GM21526 (cell line): Measurements from ENCODE around the gene ARHGEF4.
"Not testable (repeated sequence)": the region's sequence is repeated elsewhere in the genome, so short reads cannot be mapped to it uniquely, and the experiment has no call there.

Experiments used
- ATAC-seq: cut with Tn5 transposase; IDR thresholded peaks from one replicate; pipeline ENCODE4 v1.9.1; 2021; ENCODE audit warnings: moderate library complexity; ENCODE audit not compliant: unreplicated experiment, low FRiP score

The ARHGEF4 gene

DNA sequence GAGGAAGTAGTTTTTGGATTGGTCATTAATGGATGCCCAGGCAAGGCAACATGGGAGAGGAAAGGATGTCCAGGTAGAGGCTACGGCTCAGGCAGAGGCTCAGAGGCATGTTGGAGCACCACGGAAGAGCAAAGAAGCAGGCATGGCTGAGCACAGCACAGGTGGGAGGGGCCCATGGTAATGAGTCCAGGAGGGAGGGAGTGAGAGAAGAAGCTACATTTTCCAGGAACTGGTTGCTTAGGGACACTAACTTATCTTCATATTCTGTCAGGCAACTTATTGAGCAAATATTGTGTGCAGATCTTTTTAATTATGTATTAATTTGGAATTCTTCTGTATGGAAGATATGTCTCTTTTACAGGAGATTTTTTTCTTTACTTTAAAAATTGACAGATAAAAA lies 42.2 kb downstream of the ARHGEF4 start:
- ATAC-seq: no peak

- no peak for ATAC-seq
Measured at GRCh38 chr2:130882111-130882690, 45.5 kb downstream of the ARHGEF4 start.

- no peak for ATAC-seq
Measured at GRCh38 chr2:130882991-130883390, 46.3 kb downstream of the ARHGEF4 start.

- ATAC-seq: no peak
Measured at GRCh38 chr2:130883496-130883895, 46.8 kb downstream of the ARHGEF4 start.

DNA sequence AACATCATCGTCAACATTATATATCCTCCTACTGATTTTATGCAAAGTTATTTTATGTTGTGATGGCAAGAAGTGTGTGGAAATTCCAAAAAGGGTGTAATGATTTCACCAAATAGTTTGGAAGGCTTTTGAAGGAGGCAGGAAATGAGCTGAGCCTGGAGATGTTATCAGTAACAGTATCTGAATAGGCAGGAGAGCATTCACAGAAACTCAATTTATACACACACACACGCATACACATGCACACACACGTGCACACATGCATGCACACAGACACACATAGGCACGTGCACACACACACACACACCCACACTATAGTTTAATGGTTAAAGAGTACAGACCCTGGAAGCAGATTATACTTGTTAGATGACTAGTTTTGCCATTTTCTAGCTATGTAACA lies 47.3 kb downstream of the ARHGEF4 start:
- no peak for ATAC-seq

DNA sequence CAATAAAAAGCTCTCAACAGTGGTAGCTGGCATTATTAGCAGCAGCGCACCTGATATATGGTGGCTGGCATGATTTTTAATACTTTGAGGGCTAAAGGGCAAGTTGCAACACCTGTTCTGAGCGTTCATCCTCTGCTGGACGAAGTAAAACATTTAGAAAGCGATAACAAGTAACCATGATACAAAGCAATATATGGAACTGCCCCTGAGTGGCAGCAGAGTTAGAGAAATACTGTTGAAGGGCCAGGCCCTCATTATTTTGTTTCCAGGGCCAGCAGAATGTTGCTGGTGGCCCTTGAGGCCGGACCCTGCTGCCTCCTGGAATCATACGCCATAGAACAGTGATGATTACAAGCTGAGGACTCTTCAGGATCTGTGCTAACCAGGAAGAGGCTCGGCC lies 47.8 kb downstream of the ARHGEF4 start:
- ATAC-seq: no peak

- ATAC-seq: no peak
Measured at GRCh38 chr2:130887643-130888042, 50.9 kb downstream of the ARHGEF4 start.

- no peak for ATAC-seq
Measured at GRCh38 chr2:130890941-130891669, 54.4 kb downstream of the ARHGEF4 start.

DNA sequence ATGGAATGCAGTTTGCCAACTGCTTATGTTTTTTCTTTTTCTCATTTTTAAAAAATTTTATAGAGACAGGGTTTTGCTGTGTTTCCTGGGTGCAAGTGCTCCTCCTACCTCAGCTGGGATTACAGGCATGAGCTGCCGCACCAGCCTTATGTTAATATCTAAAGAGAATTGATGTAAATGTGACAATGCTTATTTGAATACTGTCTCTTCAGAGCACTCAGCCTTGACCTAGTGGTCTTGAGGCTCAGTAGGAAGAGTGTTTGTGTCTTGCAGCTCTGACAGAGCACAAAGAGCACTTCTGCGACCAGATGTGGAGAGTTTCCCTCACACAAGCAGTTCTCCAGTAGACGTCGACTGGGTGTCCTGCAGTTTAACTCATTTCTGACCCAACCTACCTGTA lies 55.3 kb downstream of the ARHGEF4 start:
- no peak for ATAC-seq

DNA sequence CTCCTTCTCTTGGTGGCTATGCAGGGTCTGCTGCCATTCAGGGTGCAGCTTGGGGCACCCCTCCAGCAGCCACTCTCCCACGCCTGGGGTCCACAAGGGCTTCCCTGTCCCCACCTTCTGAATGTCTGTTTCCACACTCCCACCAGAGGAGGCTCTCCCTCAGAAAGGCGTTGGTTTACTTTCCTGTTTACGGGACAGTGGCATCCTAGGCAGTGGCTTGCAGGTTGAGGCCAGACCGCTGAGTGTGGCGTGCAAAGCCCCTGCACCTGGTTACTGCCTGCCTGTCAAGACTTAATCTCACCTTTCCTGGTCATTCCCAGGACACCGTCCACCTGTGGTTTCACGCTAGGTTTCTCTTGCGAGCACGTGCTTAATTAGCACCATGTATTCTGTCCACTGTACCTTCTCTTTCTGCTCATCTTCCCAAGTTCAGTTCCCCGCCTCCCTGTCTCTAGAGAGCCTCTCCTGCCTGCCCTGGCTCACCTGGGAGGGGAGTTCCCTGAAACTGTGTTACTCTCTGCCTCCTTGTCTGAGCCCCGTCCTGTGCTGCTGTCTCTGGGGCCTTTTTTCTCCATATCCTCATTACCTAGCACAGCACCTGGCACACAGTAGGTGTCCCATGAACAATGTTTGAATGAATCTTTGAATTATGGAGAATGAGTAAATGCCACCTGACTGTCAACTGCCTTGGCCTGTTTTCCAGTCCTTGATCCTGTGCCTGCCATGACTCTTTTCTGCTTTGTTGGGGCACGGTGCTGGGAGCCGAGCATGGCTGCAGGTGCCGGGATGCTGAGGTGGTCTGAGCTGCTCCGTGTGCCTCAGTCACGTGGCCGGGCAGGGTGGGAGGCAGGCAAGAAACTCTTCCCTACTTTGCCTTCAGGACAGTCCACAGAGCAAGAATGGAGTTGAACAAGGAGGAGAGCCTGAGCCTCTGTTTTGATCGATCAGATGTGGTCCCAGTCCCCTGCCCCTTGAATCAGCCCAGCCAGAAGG lies 56.4 kb downstream of the ARHGEF4 start:
- no peak for ATAC-seq

- no peak for ATAC-seq
Measured at GRCh38 chr2:130894326-130894942, 57.7 kb downstream of the ARHGEF4 start.

DNA sequence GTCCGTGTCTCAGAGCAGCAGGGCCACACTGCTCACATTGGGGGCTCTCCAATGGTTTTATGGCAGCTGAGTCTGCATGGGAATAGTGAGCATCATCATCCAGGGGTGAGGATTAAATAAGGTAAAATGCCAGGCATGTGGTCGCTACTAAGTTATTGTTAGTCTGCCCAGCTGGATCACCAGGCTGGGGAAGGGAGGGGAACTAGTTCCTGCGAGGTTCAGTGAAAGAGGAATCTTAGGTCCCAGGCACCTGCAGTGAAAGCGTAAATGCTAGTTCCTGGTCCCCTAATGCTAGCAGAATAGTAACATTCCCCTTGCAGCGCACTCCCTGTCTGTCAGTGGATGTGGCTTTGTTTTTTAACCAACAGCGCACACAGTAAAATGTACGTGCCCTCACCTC lies 60.1 kb downstream of the ARHGEF4 start:
- ATAC-seq: no peak

DNA sequence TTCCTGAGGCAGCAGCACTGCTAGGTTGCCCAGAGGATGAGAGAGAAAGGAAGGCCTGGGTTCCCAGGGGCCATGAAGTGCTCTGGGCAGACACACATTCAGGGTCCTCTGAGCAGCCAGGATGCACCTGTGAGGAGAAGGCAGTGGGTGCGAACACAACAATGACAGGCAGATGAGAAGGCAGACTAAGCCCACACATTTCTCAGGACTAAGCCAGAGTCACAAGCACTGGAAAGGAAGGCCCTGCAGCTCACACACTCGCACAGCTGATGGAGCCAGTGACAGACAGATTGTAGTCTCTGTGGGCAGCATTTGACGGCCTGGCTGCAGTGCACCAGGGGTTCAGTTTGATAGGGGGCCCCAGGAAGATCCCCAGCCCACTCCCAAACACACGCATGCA lies 61.8 kb downstream of the ARHGEF4 start:
- no peak for ATAC-seq

GRCh38 chr2:130899306-130899705 lies 62.6 kb downstream of the ARHGEF4 start:
- ATAC-seq: no peak

GRCh38 chr2:130901061-130901460 lies 64.3 kb downstream of the ARHGEF4 start:
- ATAC-seq: no peak

DNA sequence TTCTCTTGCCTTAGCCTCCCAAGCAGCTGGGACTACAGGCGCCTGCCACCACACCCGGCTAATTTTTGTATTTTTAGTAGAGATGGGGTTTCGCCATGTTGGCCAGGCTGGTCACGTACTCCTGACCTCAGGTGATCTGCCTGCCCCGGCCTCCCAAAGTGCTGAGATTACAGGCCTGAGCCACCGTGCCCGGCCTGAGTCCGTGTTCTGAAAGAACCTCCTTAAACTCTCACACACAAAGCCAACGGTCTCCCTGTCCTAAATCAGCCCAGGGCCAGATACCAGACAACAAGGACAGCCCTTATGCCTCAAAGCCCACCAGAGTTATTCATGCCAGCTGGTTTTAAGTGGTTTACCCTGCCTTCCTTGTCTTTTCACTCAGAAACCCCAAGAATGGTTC lies 64.9 kb downstream of the ARHGEF4 start:
- ATAC-seq: not testable (repeated sequence)

DNA sequence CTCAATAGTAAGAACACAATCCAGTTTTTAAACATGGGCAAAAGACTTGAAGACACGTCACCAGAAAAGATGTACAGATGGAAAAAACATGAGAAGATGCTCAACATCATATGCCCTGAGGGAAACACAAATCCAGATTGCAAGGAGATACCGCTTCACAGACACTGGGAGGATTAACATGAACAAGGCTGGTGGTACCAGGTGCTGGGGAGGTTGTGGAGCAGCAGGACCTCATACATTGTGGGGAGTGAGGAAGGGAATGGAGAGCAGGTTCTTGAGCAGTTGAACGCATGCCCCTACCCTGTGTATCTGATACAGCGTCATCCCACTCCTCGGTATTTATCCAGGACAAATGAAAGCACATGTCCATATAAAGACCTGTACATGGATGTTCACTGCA lies 72.1 kb downstream of the ARHGEF4 start:
- ATAC-seq: no peak

DNA sequence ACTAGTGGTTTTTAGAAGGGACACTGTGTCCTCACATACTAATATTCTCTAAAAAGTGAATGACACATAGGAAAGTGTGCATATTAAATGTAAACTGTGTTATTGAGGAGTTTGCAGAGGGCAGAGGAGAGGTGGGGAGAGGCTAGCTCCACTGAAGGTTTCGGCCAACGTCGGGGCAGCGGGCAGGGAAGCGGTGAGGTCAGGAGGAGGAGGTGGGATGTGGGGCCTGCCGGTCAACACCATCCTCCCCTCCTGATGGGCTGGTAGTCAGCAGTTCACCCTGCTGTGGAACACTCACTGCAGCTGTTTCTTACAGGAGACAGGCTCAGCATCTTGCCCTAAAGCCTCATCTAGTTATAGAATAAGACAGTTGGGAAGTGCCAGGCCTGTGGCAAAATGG lies 74.2 kb downstream of the ARHGEF4 start:
- no peak for ATAC-seq

DNA sequence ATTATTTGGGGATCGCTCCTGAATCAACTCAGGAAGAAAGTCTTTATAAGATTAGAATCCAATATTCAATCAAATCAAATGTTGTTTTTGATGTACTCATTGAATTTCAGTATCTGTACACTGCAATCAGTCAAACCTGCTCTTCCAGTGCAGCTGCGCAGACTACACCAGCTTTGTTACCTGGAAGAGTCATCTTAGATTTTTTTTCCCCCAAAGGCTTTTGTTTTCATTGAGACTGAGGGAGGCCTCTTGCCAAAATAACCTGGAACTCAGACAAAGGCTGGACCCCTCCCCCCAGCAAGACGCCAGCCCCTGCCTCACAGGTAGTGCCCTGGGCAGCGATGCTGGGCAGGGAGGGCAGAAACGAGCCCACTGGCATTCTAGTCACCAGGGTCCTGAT lies 74.8 kb downstream of the ARHGEF4 start:
- ATAC-seq: no peak

DNA sequence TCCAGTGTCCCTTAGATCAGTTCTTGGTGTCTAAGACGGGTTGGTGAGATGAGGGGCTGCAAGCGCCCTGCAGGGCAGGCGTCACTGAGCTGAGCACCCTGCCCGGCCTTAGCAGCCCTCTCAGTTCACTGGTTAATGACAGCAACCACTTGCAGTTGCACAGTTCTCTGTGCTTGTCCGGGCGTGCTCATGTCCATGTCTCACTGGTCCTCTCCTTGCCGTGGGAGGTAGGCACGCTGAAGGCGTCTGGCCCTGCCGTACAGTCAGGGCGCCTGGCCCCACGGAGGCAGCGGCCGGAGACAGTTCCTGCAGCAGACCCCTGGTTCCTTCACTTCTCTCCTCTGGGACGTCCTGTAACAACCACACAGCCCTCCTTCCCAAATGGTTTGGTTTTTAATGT lies 75.3 kb downstream of the ARHGEF4 start:
- ATAC-seq: no peak

DNA sequence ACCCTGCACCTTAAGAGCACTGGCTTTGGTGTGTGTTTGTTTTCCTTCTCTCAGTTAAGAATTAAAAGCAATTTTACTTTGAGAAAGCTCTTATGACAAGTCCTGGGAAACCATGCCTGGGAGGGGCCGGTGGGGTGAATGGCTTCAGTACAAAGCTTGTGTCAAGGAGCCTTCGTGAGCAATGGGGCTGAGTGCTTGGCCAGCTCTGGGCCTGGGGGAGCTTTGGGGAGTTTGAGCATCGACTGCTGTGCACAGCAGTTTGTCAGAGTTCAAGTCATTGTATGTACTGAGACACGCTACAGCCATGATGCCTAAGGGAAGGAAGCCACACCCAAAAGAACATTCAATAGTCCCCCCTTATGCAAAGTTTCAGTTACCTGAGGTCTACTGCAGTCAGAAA lies 75.8 kb downstream of the ARHGEF4 start:
- ATAC-seq: no peak
